K562 (cell line): ENCODE data around the gene HSBP1L1. TPM values are rescaled to one million over a fixed set of nuclear protein-coding genes. Genes with fewer than 3 reads are reported as not detected.

Experiments
- CBX5 ChIP-seq: IDR thresholded peaks from 2 replicates; pipeline ENCODE4 v1.6.1; 2014; ENCODE audit warnings: low read depth, borderline replicate concordance
- CEBPB ChIP-seq: fragments of 450-650 bp; IDR thresholded peaks from 2 replicates; pipeline ENCODE4 v1.6.1; 2016; ENCODE audit warnings: missing genetic modification characterization, missing compliant biosample characterization
- CHD1 ChIP-seq: fragments of 200-600 bp; sonication (generic); IDR thresholded peaks from one replicate; pipeline ENCODE4 v1.6.1; 2012; ENCODE audit warnings: mild to moderate bottlenecking, moderate library complexity, low read length, inconsistent platforms
- EWSR1 ChIP-seq: fragments of 450-650 bp; IDR thresholded peaks from 2 replicates; pipeline ENCODE4 v1.6.1; 2018; ENCODE audit warnings: borderline replicate concordance, mild to moderate bottlenecking, low read depth, moderate library complexity; ENCODE audit not compliant: partially characterized antibody
- GABPA ChIP-seq: fragments of 200-800 bp; sonication (Bioruptor generic); conservative IDR thresholded peaks from 2 replicates; pipeline ENCODE4 v1.6.1; 2016; ENCODE audit warnings: low read depth, missing genetic modification characterization, missing compliant biosample characterization
- GATAD2A ChIP-seq: fragments of 450-650 bp; IDR thresholded peaks from 2 replicates; pipeline ENCODE4 v1.6.1; 2017
- LARP7 ChIP-seq: fragments of 450-650 bp; IDR thresholded peaks from 2 replicates; pipeline ENCODE4 v1.6.1; 2016
- MAZ ChIP-seq, 2 experiments: fragments of 450-650 bp in 1 of 2; sonication (generic) in 1 of 2; formaldehyde crosslinking; IDR thresholded peaks in 1 of 2; conservative IDR thresholded peaks in 1 of 2; 2 replicates each; pipeline versions ENCODE4 v1.4.0 to v1.5.0; 2020; ENCODE audit warnings: mild to moderate bottlenecking in 1 of 2, missing genetic modification reagents in 1 of 2
- MTA3 ChIP-seq: fragments of 450-650 bp; formaldehyde crosslinking; IDR thresholded peaks from 2 replicates; pipeline ENCODE4 v1.6.1; 2017; ENCODE audit warnings: mild to moderate bottlenecking, borderline replicate concordance
- NBN ChIP-seq: fragments of 450-650 bp; IDR thresholded peaks from 2 replicates; pipeline ENCODE4 v1.6.1; 2016; ENCODE audit warnings: low read depth, mild to moderate bottlenecking
- NELFE ChIP-seq: IDR thresholded peaks from 2 replicates; pipeline ENCODE4 v1.6.1; 2011; ENCODE audit warnings: mild to moderate bottlenecking; ENCODE audit not compliant: insufficient read depth, insufficient read length
- PRMT5 ChIP-seq: sonication (generic); formaldehyde crosslinking; IDR thresholded peaks from 2 replicates; pipeline ENCODE4 v1.5.0; 2020; ENCODE audit warnings: missing genetic modification reagents
- SIN3B ChIP-seq: fragments of 450-650 bp; IDR thresholded peaks from 2 replicates; pipeline ENCODE4 v1.6.1; 2017; ENCODE audit warnings: low read depth, mild to moderate bottlenecking, moderate library complexity
- SMAD2 ChIP-seq: fragments of 150-350 bp; IDR thresholded peaks from 2 replicates; pipeline ENCODE4 v1.6.1; 2014; ENCODE audit warnings: low read depth, mild to moderate bottlenecking, low read length
- TBP ChIP-seq: optimal IDR thresholded peaks from 2 replicates; pipeline ENCODE3; 2011; ENCODE audit warnings: low read depth, low read length, improper control_type of control experiment
- TRIM24 ChIP-seq, 2 experiments: fragments of 450-650 bp; IDR thresholded peaks; 2 replicates each; pipeline ENCODE4 v1.6.1; 2016
- ZNF282 ChIP-seq: sonication (generic); formaldehyde crosslinking; IDR thresholded peaks from 2 replicates; pipeline ENCODE4 v1.8.1; 2023; ENCODE audit warnings: missing genetic modification reagents
- polyA plus RNA-seq, 8 experiments: library from polyadenylated mRNA; depleted of rRNA in 4 of 8; stranded (reverse) in 5 of 8; unstranded in 3 of 8; fragments of >200 nt; fragmentation: Nextera tagmentation in 2 of 8; fragmentation: Illumina TruSeq in 1 of 8; extraction: Ambion mirVana in 2 of 8; extraction: Trizol in 1 of 8; gene quantifications; 2 replicates each; pipeline versions ENCODE4 v1.2.1 to v1.2.3, GENCODE V29; 2011 to 2014; ENCODE audit warnings: inconsistent platforms in 1 of 8, missing spikeins in 1 of 8
- total RNA-seq, 7 experiments: library from RNA; depleted of rRNA in 6 of 7; stranded (reverse); fragments of >200 nt in 6 of 7; fragmentation: Illumina TruSeq in 2 of 7; extraction: Trizol in 2 of 7; gene quantifications; 2 replicates each; pipeline versions ENCODE4 v1.2.1 to v1.2.3, GENCODE V29; 2011 to 2021; ENCODE audit warnings: low replicate concordance in 1 of 7
- TF ChIP-seq, protein P1 (sequence below): fragments of 450-650 bp; IDR thresholded peaks from 2 replicates; pipeline ENCODE4 v1.6.1; 2014; ENCODE audit warnings: low read depth, mild to moderate bottlenecking, moderate library complexity, borderline replicate concordance
- TF ChIP-seq, protein P2 (sequence below), 2 experiments: fragments of 450-650 bp; formaldehyde crosslinking in 1 of 2; IDR thresholded peaks; 2 replicates each; pipeline versions ENCODE4 v1.4.0 to v1.6.1; 2014 to 2020; ENCODE audit warnings: mild to moderate bottlenecking in 2 of 2, borderline replicate concordance in 1 of 2, low read depth in 1 of 2

Gene HSBP1L1
- total and polyA plus RNA-seq, 9 of the 15 experiments (the other 6 are each of a cell fraction or from before 2014, with no cell fraction given) = 0.24 to 0.36 TPM; not detected in 7

DNA sequence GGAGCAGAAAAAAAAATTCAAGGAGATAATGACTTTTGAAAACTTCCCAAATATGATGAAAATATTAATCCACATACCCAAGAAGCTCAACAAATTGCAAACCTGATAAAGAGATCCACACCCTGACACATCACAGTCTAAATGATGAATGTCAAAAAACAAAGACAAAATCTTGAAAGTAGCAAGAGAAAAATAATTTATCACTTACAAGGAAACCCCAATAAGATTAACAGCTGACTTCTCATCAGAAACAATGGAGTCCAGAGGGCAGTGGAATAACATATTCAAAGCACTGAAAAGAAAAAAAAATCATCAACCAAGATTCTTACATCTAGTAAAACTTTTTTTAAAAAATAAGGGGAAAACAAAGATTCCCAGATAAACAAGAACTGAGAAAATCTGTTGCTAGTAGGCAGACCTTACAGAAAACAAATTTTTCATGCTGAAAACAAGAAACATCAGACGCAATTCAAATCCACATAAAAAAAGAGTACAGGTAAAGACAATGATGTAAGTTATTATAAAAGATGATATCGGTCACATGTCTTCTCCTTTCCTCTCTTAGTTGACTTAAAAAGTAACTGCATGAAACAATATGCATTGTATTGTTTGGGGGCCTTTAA, 34.3 kb upstream of the HSBP1L1 start (continued):
- no peak for TF ChIP-seq TBP
- TF ChIP-seq PRMT5 (CRISPR knock-in tag) = no peak
- TF ChIP-seq NELFE = no peak
- TF ChIP-seq, protein P1, sequence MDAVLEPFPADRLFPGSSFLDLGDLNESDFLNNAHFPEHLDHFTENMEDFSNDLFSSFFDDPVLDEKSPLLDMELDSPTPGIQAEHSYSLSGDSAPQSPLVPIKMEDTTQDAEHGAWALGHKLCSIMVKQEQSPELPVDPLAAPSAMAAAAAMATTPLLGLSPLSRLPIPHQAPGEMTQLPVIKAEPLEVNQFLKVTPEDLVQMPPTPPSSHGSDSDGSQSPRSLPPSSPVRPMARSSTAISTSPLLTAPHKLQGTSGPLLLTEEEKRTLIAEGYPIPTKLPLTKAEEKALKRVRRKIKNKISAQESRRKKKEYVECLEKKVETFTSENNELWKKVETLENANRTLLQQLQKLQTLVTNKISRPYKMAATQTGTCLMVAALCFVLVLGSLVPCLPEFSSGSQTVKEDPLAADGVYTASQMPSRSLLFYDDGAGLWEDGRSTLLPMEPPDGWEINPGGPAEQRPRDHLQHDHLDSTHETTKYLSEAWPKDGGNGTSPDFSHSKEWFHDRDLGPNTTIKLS = no peak
- TF ChIP-seq CHD1 = no peak
- TF ChIP-seq GATAD2A = no peak
- no peak for TF ChIP-seq SMAD2
- TF ChIP-seq ZNF282 (CRISPR knock-in tag) = no peak
- TF ChIP-seq, protein P2, sequence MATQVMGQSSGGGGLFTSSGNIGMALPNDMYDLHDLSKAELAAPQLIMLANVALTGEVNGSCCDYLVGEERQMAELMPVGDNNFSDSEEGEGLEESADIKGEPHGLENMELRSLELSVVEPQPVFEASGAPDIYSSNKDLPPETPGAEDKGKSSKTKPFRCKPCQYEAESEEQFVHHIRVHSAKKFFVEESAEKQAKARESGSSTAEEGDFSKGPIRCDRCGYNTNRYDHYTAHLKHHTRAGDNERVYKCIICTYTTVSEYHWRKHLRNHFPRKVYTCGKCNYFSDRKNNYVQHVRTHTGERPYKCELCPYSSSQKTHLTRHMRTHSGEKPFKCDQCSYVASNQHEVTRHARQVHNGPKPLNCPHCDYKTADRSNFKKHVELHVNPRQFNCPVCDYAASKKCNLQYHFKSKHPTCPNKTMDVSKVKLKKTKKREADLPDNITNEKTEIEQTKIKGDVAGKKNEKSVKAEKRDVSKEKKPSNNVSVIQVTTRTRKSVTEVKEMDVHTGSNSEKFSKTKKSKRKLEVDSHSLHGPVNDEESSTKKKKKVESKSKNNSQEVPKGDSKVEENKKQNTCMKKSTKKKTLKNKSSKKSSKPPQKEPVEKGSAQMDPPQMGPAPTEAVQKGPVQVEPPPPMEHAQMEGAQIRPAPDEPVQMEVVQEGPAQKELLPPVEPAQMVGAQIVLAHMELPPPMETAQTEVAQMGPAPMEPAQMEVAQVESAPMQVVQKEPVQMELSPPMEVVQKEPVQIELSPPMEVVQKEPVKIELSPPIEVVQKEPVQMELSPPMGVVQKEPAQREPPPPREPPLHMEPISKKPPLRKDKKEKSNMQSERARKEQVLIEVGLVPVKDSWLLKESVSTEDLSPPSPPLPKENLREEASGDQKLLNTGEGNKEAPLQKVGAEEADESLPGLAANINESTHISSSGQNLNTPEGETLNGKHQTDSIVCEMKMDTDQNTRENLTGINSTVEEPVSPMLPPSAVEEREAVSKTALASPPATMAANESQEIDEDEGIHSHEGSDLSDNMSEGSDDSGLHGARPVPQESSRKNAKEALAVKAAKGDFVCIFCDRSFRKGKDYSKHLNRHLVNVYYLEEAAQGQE (IDR thresholded peaks at IDR 0.05; ENCODE audit: borderline replicate concordance) = no peak
- TF ChIP-seq, protein P2 (CRISPR knock-in tag; IDR thresholded peaks at IDR 0.05; ENCODE audit: low read depth) = no peak
- peak in 1 of 2 experiments; percentile 65; a peak in 1 of 4 replicates for TF ChIP-seq TRIM24 (IDR thresholded peaks at IDR 0.05)
- TF ChIP-seq EWSR1 = no peak
- no peak for TF ChIP-seq GABPA (tag)
- TF ChIP-seq CEBPB (tag) = no peak
- TF ChIP-seq CBX5 = peak; percentile 70; the same call in 1 of the 2 replicates
- no peak for TF ChIP-seq LARP7
- TF ChIP-seq NBN = peak; percentile 52; the same call in 1 of the 2 replicates
- TF ChIP-seq MAZ (CRISPR knock-in tag; conservative IDR thresholded peaks at IDR 0.05 in 1 of 2, IDR thresholded peaks at IDR 0.05 in 1 of 2) = no peak
- TF ChIP-seq MTA3 = no peak
- no peak for TF ChIP-seq SIN3B
